SK-N-MC (cell line): ENCODE data around the gene BABAM2.
A peak's percentile ranks its signal among the peaks of the same experiment; 100 is the strongest.

Experiments used
- DNase-seq: peaks from one replicate; pipeline ENCODE4 v3.0.0-alpha.2; 2011; ENCODE audit warnings: low read depth, low spot score
- H3K27ac ChIP-seq: fragments of 200-600 bp; sonication (generic); 2 replicates; pipeline ENCODE4 v1.5.1; 2016; ENCODE audit warnings: mixed run types
- H3K36me3 ChIP-seq: fragments of 200-600 bp; sonication (generic); 2 replicates; pipeline ENCODE4 v1.6.1; 2017; ENCODE audit warnings: antibody characterized with exemption, low read length, mixed read lengths; ENCODE audit not compliant: insufficient read depth
- H3K4me3 ChIP-seq: fragments of 200-600 bp; sonication (generic); 2 replicates; pipeline ENCODE4 v1.5.1; 2016
- H3K9ac ChIP-seq: fragments of 200-600 bp; sonication (generic); 2 replicates; pipeline ENCODE4 v1.8.0; 2017; ENCODE audit warnings: mixed run types, mixed read lengths; ENCODE audit not compliant: insufficient read length
- H3K9me3 ChIP-seq: fragments of 200-600 bp; sonication (generic); 2 replicates; pipeline ENCODE4 v1.6.1; 2017; ENCODE audit warnings: low read depth, mild to moderate bottlenecking, antibody characterized with exemption, low read length, moderate library complexity, mixed read lengths
- EZH2 ChIP-seq: fragments of 200-600 bp; sonication (generic); IDR thresholded peaks from one replicate; pipeline ENCODE4 v1.6.1; 2017; ENCODE audit warnings: antibody characterized with exemption
- FOXP2 ChIP-seq: optimal IDR thresholded peaks from 2 replicates; pipeline ENCODE3; 2011; ENCODE audit warnings: mild to moderate bottlenecking, moderate library complexity; ENCODE audit not compliant: insufficient read depth; ENCODE audit errors: extremely low read length, control extremely low read depth
- POLR2AphosphoS5 ChIP-seq: IDR thresholded peaks from 2 replicates; pipeline ENCODE4 v1.6.1; 2012; ENCODE audit warnings: mild to moderate bottlenecking, low read depth, low read length, borderline replicate concordance

The BABAM2 gene

GRCh38 chr2:28387082-28387960, 496.8 kb downstream of the BABAM2 start:
- TF ChIP-seq EZH2 (no peak), FOXP2 (no peak), POLR2AphosphoS5 (no peak)
- no peaks in the 10 kb centered on the region for H3K9me3 ChIP-seq
- H3K9ac ChIP-seq: no peak overlapping the region
- no peak for DNase-seq
- H3K36me3 ChIP-seq: no peaks in the 10 kb centered on the region
- H3K27ac ChIP-seq: peak overlapping the region; percentile 3; the same call in 1 of the 2 replicates
- no peak overlapping the region for H3K4me3 ChIP-seq
